Astrocyte (in vitro differentiated cells and primary cell): ENCODE measurements around the gene SHQ1. TPM values are rescaled to one million over a fixed set of nuclear protein-coding genes. Genes with fewer than 3 reads are reported as not detected.
"Not testable (repeated sequence)": the region's sequence is repeated elsewhere in the genome, so short reads cannot be mapped to it uniquely, and the experiment has no call there.

Source experiments
- DNase-seq: peaks from one replicate; pipeline ENCODE4 v3.0.0-alpha.2; 2010; ENCODE audit warnings: low read depth
- FAIRE-seq: peaks from 2 replicates; lab custom pipeline; 2011; peaks lifted over from hg19 to GRCh38; lab: Jason Lieb, UNC
- H2AFZ ChIP-seq: 2 replicates; pipeline ENCODE4 v1.6.0; 2012; ENCODE audit warnings: low read depth, low read length, inconsistent platforms
- H3K27ac ChIP-seq: 2 replicates; pipeline ENCODE4 v1.5.1; 2011; ENCODE audit warnings: low read depth, low read length, inconsistent platforms
- H3K27me3 ChIP-seq: 2 replicates; pipeline ENCODE4 v1.6.0; 2011; ENCODE audit warnings: low read length, inconsistent platforms; ENCODE audit not compliant: insufficient read depth
- H3K36me3 ChIP-seq: 2 replicates; pipeline ENCODE4 v1.5.1; 2011; ENCODE audit warnings: low read length, inconsistent platforms; ENCODE audit not compliant: insufficient read depth
- H3K4me1 ChIP-seq: 2 replicates; pipeline ENCODE4 v1.5.1; 2011; ENCODE audit warnings: low read length, inconsistent platforms; ENCODE audit not compliant: insufficient read depth
- H3K4me2 ChIP-seq: 2 replicates; pipeline ENCODE4 v1.6.0; 2012; ENCODE audit warnings: low read length, inconsistent platforms
- H3K4me3 ChIP-seq: 2 replicates; pipeline ENCODE4 v1.5.1; 2011; ENCODE audit warnings: low read depth, mild to moderate bottlenecking, low read length, inconsistent platforms; ENCODE audit not compliant: insufficient read depth
- H3K79me2 ChIP-seq: 2 replicates; pipeline ENCODE4 v1.6.0; 2012; ENCODE audit warnings: mild to moderate bottlenecking, low read length, inconsistent platforms; ENCODE audit not compliant: insufficient read depth
- H3K9ac ChIP-seq: 2 replicates; pipeline ENCODE4 v1.6.0; 2012; ENCODE audit warnings: mild to moderate bottlenecking, low read length, inconsistent platforms
- H3K9me3 ChIP-seq: 2 replicates; pipeline ENCODE4 v1.5.1; 2012; ENCODE audit warnings: low read depth, mild to moderate bottlenecking, low read length, inconsistent platforms; ENCODE audit not compliant: insufficient read depth
- H4K20me1 ChIP-seq: 2 replicates; pipeline ENCODE4 v1.6.0; 2012; ENCODE audit warnings: low read length, inconsistent platforms; ENCODE audit not compliant: insufficient read depth
- H3K27ac Mint-ChIP-seq: one replicate; pipeline ENCODE4 v1.8.0; 2021; ENCODE audit warnings: mild to moderate bottlenecking, mixed read lengths; ENCODE audit not compliant: unreplicated experiment
- H3K27me3 Mint-ChIP-seq: one replicate; pipeline ENCODE4 v1.8.0; 2021; ENCODE audit warnings: low read depth, mixed read lengths; ENCODE audit not compliant: unreplicated experiment
- H3K36me3 Mint-ChIP-seq: one replicate; pipeline ENCODE4 v1.8.0; 2021; ENCODE audit warnings: low read depth, mixed read lengths; ENCODE audit not compliant: unreplicated experiment
- H3K4me1 Mint-ChIP-seq: one replicate; pipeline ENCODE4 v1.8.0; 2021; ENCODE audit warnings: low read depth, mixed read lengths; ENCODE audit not compliant: unreplicated experiment
- H3K4me3 Mint-ChIP-seq: one replicate; pipeline ENCODE4 v1.8.0; 2021; ENCODE audit warnings: mild to moderate bottlenecking, moderate library complexity, mixed read lengths; ENCODE audit not compliant: unreplicated experiment
- H3K9me3 Mint-ChIP-seq: one replicate; pipeline ENCODE4 v1.8.0; 2021; ENCODE audit warnings: mild to moderate bottlenecking, mixed read lengths; ENCODE audit not compliant: unreplicated experiment
- EZH2 ChIP-seq: IDR thresholded peaks from 2 replicates; pipeline ENCODE4 v1.6.1; 2012; ENCODE audit warnings: mild to moderate bottlenecking, low read length, inconsistent platforms; ENCODE audit not compliant: insufficient read depth
- total RNA-seq: library from RNA; stranded (reverse); gene quantifications from 2 replicates; pipeline ENCODE4 v1.2.1, GENCODE V29; 2021
- TF ChIP-seq, protein P1 (sequence below): IDR thresholded peaks from 2 replicates; pipeline ENCODE4 v1.5.1; 2011; ENCODE audit warnings: low read depth, mild to moderate bottlenecking, inconsistent platforms, low read length, moderate library complexity; ENCODE audit not compliant: insufficient read depth

The SHQ1 gene
- total RNA-seq, 1 donor from 2014 or later = 28.4 TPM

DNA sequence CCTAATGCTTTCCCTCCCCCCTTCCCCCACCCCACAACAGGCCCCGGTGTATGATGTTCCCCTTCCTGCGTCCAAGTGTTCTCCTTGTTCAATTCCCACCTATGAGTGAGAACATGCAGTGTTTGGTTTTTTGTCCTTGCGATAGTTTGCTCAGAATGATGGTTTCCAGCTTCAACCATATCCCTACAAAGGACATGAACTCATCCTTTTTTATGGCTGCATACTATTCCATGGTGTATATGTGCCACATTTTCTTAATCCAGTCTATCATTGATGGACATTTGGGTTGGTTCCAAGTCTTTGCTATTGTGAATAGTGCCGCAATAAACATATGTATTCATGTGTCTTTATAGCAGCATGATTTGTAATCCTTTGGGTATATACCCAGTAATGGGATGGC, 137.8 kb downstream of the SHQ1 start:
- H3K4me1 Mint-ChIP-seq, H3K9me3 ChIP-seq, H2AFZ ChIP-seq, H3K4me3 ChIP-seq, H3K4me2 ChIP-seq, H3K9ac ChIP-seq, H3K27ac ChIP-seq, H3K4me3 Mint-ChIP-seq, H4K20me1 ChIP-seq, H3K27me3 Mint-ChIP-seq, H3K79me2 ChIP-seq, H3K36me3 ChIP-seq, FAIRE-seq, H3K27me3 ChIP-seq, H3K27ac Mint-ChIP-seq, H3K36me3 Mint-ChIP-seq, DNase-seq, H3K4me1 ChIP-seq: not testable (repeated sequence)
- H3K9me3 Mint-ChIP-seq = peaks cover 18% of the 10 kb centered on the region

DNA sequence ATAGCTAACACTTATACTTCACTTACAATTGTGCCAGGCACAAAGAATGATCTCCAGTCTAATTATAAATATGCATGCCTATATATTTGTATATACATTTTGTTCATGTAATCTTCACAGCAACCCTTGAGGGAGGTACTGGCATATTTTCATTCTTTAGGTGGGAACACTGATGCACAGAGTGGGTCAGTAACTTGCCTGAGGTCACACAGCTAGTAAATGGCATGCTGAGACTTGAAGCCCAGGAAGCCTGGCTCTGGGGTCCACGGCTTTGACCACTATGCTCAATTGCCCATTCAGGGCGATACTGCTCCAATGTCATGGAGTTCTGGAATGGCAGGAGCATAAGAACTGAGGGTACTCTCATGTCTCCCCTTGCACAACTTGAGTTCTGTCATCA, 139.8 kb downstream of the SHQ1 start:
- H3K36me3 ChIP-seq = no peaks in the 10 kb centered on the region

DNA sequence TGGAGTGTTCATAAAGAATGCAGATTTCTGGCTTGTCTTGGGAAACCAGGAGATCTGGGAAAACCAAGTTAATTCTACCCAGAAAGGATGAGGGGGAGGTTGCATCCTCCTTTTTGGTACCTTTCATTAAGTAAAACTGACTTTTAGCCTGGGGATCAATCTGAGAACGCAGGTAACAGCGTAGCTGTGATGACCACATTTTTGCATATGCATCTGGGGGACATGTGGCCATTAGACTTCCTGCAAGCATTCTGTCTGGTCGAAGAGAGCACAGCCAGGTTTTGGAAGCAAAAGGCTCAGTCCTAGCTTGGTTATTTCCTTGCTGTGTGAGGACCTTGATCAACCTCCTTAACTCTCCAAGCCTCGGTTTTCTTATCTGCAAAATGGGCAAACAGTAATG, 145.2 kb downstream of the SHQ1 start:
- H3K27me3 ChIP-seq = peaks cover 4% of the 10 kb centered on the region
- no peaks in the 10 kb centered on the region for H3K9me3 Mint-ChIP-seq
- no peak overlapping the region for H3K27ac ChIP-seq
- no peak overlapping the region for H3K4me3 Mint-ChIP-seq
- no peaks in the 10 kb centered on the region for H3K36me3 Mint-ChIP-seq
- FAIRE-seq (no peak), DNase-seq (no peak)
- H3K79me2 ChIP-seq = no peaks in the 10 kb centered on the region
- peaks cover 2% of the 10 kb centered on the region for H3K27me3 Mint-ChIP-seq
- no peaks in the 10 kb centered on the region for H3K36me3 ChIP-seq
- H3K4me2 ChIP-seq = no peak overlapping the region
- no peaks in the 10 kb centered on the region for H4K20me1 ChIP-seq
- H3K4me3 ChIP-seq = no peak overlapping the region
- H3K9ac ChIP-seq = no peak overlapping the region
- no peak overlapping the region for H2AFZ ChIP-seq
- H3K4me1 ChIP-seq = no peaks in the 10 kb centered on the region
- TF ChIP-seq, protein P1, sequence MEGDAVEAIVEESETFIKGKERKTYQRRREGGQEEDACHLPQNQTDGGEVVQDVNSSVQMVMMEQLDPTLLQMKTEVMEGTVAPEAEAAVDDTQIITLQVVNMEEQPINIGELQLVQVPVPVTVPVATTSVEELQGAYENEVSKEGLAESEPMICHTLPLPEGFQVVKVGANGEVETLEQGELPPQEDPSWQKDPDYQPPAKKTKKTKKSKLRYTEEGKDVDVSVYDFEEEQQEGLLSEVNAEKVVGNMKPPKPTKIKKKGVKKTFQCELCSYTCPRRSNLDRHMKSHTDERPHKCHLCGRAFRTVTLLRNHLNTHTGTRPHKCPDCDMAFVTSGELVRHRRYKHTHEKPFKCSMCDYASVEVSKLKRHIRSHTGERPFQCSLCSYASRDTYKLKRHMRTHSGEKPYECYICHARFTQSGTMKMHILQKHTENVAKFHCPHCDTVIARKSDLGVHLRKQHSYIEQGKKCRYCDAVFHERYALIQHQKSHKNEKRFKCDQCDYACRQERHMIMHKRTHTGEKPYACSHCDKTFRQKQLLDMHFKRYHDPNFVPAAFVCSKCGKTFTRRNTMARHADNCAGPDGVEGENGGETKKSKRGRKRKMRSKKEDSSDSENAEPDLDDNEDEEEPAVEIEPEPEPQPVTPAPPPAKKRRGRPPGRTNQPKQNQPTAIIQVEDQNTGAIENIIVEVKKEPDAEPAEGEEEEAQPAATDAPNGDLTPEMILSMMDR = no peak
- no peak for TF ChIP-seq EZH2
- no peaks in the 10 kb centered on the region for H3K9me3 ChIP-seq
- H3K4me1 Mint-ChIP-seq = no peaks in the 10 kb centered on the region
- no peak overlapping the region for H3K27ac Mint-ChIP-seq

More for the DNA sequence above, 139.8 kb downstream of the SHQ1 start:
- Histone ChIP-seq H3K4me3 (no peak overlapping the region), H4K20me1 (no peaks in the 10 kb centered on the region), H3K9me3 (no peaks in the 10 kb centered on the region), H3K9ac (no peak overlapping the region), H3K4me1 (no peaks in the 10 kb centered on the region), H3K79me2 (no peaks in the 10 kb centered on the region), H3K4me2 (no peak overlapping the region), H2AFZ (no peak overlapping the region), H3K27me3 (peaks cover 4% of the 10 kb centered on the region), H3K27ac (no peak overlapping the region)
- peaks cover 6% of the 10 kb centered on the region for H3K27me3 Mint-ChIP-seq
- DNase-seq (no peak), FAIRE-seq (no peak)
- H3K4me3 Mint-ChIP-seq = no peak overlapping the region
- H3K27ac Mint-ChIP-seq = no peak overlapping the region
- peaks cover 7% of the 10 kb centered on the region for H3K9me3 Mint-ChIP-seq
- H3K4me1 Mint-ChIP-seq = peaks cover 2% of the 10 kb centered on the region
- TF ChIP-seq EZH2 = no peak
- TF ChIP-seq, protein P1 = no peak
- H3K36me3 Mint-ChIP-seq = peaks cover 2% of the 10 kb centered on the region
